D341Med (cell line): ENCODE measurements around the gene GGACT.
"Not testable (repeated sequence)": the region's sequence is repeated elsewhere in the genome, so short reads cannot be mapped to it uniquely, and the experiment has no call there.

ENCODE experiments used
- DNase-seq: peaks from one replicate; pipeline ENCODE4 v3.0.0; 2012; ENCODE audit warnings: low spot score

The GGACT gene

GRCh38 chr13:100588331-100589177 is at the start of gene GGACT:
Gene GGACT, minus strand, starts transcription at chr13:100588789. Its CDS starts 56,198 bp downstream, at chr13:100532591.
- peak; percentile 72 for DNase-seq

- DNase-seq: no peak
Measured at GRCh38 chr13:100637796-100638195, 49.2 kb upstream of the GGACT start.

- no peak for DNase-seq
Measured at GRCh38 chr13:100637380-100637779, 48.8 kb upstream of the GGACT start.

GRCh38 chr13:100636441-100636840 is 47.9 kb upstream of the GGACT start:
- no peak for DNase-seq

GRCh38 chr13:100636004-100636403 is 47.4 kb upstream of the GGACT start:
- no peak for DNase-seq

GRCh38 chr13:100634696-100635095 is 46.1 kb upstream of the GGACT start:
- DNase-seq: no peak

GRCh38 chr13:100633461-100633860 is 44.9 kb upstream of the GGACT start:
- no peak for DNase-seq

GRCh38 chr13:100630555-100630954 is 42.0 kb upstream of the GGACT start:
- DNase-seq: no peak

- DNase-seq: no peak
Measured at GRCh38 chr13:100627120-100627519, 38.5 kb upstream of the GGACT start.

GRCh38 chr13:100625447-100625846 is 36.9 kb upstream of the GGACT start:
- DNase-seq: no peak

GRCh38 chr13:100620792-100621191 is 32.2 kb upstream of the GGACT start:
- DNase-seq: peak; percentile 34

GRCh38 chr13:100619940-100620339 is 31.4 kb upstream of the GGACT start:
- DNase-seq: no peak

- not testable (repeated sequence) for DNase-seq
Measured at GRCh38 chr13:100618897-100619296, 30.3 kb upstream of the GGACT start.

GRCh38 chr13:100613031-100613430 is 24.4 kb upstream of the GGACT start:
- no peak for DNase-seq

GRCh38 chr13:100611678-100612492 is 23.3 kb upstream of the GGACT start:
- no peak for DNase-seq

GRCh38 chr13:100610391-100611347 is 22.1 kb upstream of the GGACT start:
- no peak for DNase-seq

- no peak for DNase-seq
Measured at GRCh38 chr13:100608906-100609305, 20.3 kb upstream of the GGACT start.

- DNase-seq: no peak
Measured at GRCh38 chr13:100608489-100608888, 19.9 kb upstream of the GGACT start.

GRCh38 chr13:100604918-100605710 is 16.5 kb upstream of the GGACT start:
- no peak for DNase-seq

GRCh38 chr13:100602493-100603111 is 14.0 kb upstream of the GGACT start:
- DNase-seq: no peak

GRCh38 chr13:100601716-100602115 is 13.1 kb upstream of the GGACT start:
- DNase-seq: no peak
